ENCODE measurements around the gene VAMP4.

GRCh38 chr1:171751221-171751620 is 9.4 kb upstream of the VAMP4 start:
- no peak for TF ChIP-seq EZH2 (IDR thresholded peaks at IDR 0.05)
- TF ChIP-seq POLR2AphosphoS5 (IDR thresholded peaks at IDR 0.05; ENCODE audit: borderline replicate concordance, low read depth, low read length): no peak

Data from SK-N-MC (cell line).